GM19438 (cell line): Measurements from ENCODE around the gene ADIPOR2.
"Not testable (repeated sequence)": the region's sequence is repeated elsewhere in the genome, so short reads cannot be mapped to it uniquely, and the experiment has no call there.

ENCODE experiments used
- ATAC-seq: cut with Tn5 transposase; IDR thresholded peaks from one replicate; pipeline ENCODE4 v1.9.1; 2021; ENCODE audit warnings: low read depth; ENCODE audit not compliant: unreplicated experiment

ADIPOR2 gene

GRCh38 chr12:1731019-1731687 lies 40.3 kb downstream of the ADIPOR2 start:
- ATAC-seq = no peak

GRCh38 chr12:1731688-1732078 lies 40.8 kb downstream of the ADIPOR2 start:
- not testable (repeated sequence) for ATAC-seq

GRCh38 chr12:1732914-1733313 lies 42.0 kb downstream of the ADIPOR2 start:
- no peak for ATAC-seq

- not testable (repeated sequence) for ATAC-seq
Observed at GRCh38 chr12:1733712-1734111, 42.8 kb downstream of the ADIPOR2 start.

GRCh38 chr12:1737652-1738286 lies 46.9 kb downstream of the ADIPOR2 start:
- ATAC-seq = no peak

GRCh38 chr12:1738446-1738845 lies 47.6 kb downstream of the ADIPOR2 start:
- no peak for ATAC-seq

GRCh38 chr12:1739368-1739767 lies 48.5 kb downstream of the ADIPOR2 start:
- no peak for ATAC-seq

GRCh38 chr12:1740161-1740948 lies 49.5 kb downstream of the ADIPOR2 start:
- ATAC-seq = no peak

- no peak for ATAC-seq
Observed at GRCh38 chr12:1741154-1741949, 50.5 kb downstream of the ADIPOR2 start.

- ATAC-seq = no peak
Observed at GRCh38 chr12:1744932-1745331, 54.1 kb downstream of the ADIPOR2 start.

GRCh38 chr12:1747609-1748008 lies 56.7 kb downstream of the ADIPOR2 start:
- ATAC-seq = no peak

GRCh38 chr12:1749019-1749418 lies 58.1 kb downstream of the ADIPOR2 start:
- ATAC-seq = no peak

- no peak for ATAC-seq
Observed at GRCh38 chr12:1750300-1750699, 59.4 kb downstream of the ADIPOR2 start.

GRCh38 chr12:1758376-1758775 lies 67.5 kb downstream of the ADIPOR2 start:
- no peak for ATAC-seq

- ATAC-seq = no peak
Observed at GRCh38 chr12:1758887-1759286, 68.0 kb downstream of the ADIPOR2 start.

- no peak for ATAC-seq
Observed at GRCh38 chr12:1760566-1761382, 69.9 kb downstream of the ADIPOR2 start.

- no peak for ATAC-seq
Observed at GRCh38 chr12:1761857-1762256, 71.0 kb downstream of the ADIPOR2 start.

- no peak for ATAC-seq
Observed at GRCh38 chr12:1763153-1763552, 72.3 kb downstream of the ADIPOR2 start.

GRCh38 chr12:1766110-1766509 lies 75.2 kb downstream of the ADIPOR2 start:
- no peak for ATAC-seq
